Mononuclear cell (primary cell): ENCODE measurements around the gene PRPF40A. TPM values are rescaled to one million over a fixed set of nuclear protein-coding genes. Genes with fewer than 3 reads are reported as not detected.

Experiments used
- H3K27me3 ChIP-seq: 2 replicates; pipeline ENCODE4 v1.6.0; 2011; ENCODE audit warnings: low read length, control low read depth; ENCODE audit not compliant: insufficient read depth
- H3K4me1 ChIP-seq: 2 replicates; pipeline ENCODE4 v1.5.1; 2011; ENCODE audit warnings: mild to moderate bottlenecking, low read length, control low read depth; ENCODE audit not compliant: insufficient read depth
- H3K4me3 ChIP-seq: 2 replicates; pipeline ENCODE4 v1.5.1; 2011; ENCODE audit warnings: mild to moderate bottlenecking, low read length, moderate library complexity
- H3K9me3 ChIP-seq: 2 replicates; pipeline ENCODE4 v1.5.1; 2011; ENCODE audit warnings: low read depth, mild to moderate bottlenecking, control low read depth, low read length
- total RNA-seq: library from RNA; depleted of rRNA; stranded (reverse); fragments of >200 nt; gene quantifications from one replicate; pipeline ENCODE4 v1.2.3, GENCODE V29; 2012

The PRPF40A gene
- total RNA-seq, 1 donor, result 230 TPM

GRCh38 chr2:152623775-152624174 lies 93.5 kb downstream of the PRPF40A start:
- Histone ChIP-seq H3K4me3 (no peak overlapping the region), H3K4me1 (peaks cover 12% of the 10 kb centered on the region), H3K27me3 (no peaks in the 10 kb centered on the region), H3K9me3 (no peaks in the 10 kb centered on the region)

DNA sequence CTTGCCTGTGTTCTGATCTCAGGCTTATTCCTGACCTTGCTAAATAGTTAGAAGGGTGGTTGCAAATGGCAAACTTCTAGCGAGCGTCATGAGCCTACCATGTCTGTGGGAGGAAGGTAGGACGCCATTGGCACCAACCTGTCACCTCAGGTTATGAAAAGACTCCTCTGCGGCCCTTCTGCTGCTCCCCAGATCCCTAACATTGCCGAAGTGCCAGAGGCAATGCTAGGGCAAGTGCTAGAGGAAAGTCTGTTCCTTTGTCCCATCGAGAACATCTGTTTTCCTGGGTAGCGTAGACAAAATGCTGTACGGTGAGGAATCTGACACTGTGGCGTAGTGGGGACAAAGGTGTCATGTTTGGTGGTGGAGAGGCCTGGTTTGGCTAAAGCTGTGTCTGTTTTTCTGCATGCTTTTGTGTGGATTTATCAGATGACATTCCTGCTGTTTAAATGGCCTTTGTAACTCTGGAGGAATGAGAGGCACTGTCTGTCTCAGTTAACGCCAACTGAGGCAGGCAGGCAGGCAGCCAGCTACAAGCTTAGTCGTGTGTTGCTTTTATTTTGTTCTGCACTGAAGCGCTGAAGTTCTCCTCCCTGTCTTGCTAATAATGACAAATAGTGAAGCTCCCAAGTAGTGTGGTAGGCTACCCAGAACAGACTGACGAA lies 94.1 kb downstream of the PRPF40A start:
- Histone ChIP-seq H3K4me3 (no peak overlapping the region), H3K27me3 (no peaks in the 10 kb centered on the region), H3K9me3 (no peaks in the 10 kb centered on the region), H3K4me1 (peaks cover 13% of the 10 kb centered on the region)

DNA sequence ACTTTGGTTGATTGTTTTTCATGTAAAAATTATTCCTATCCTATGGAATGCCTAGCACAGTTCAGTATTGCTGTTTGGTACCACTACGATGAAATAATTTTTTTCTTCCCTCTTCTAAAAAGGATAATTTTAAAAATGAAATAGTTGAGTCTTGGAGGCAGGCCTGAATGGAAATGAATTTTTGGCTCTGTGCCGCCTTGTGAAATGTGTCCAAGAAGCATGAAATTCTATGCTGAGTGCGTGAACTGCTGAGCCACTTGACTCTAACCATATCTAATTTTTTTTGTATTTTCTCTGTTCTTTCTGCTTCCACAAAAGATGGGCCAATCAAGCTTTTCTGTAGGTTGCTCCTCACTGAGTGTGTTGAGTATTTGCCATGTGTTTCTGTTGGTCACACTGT lies 95.0 kb downstream of the PRPF40A start:
- Histone ChIP-seq H3K4me1 (peaks cover 15% of the 10 kb centered on the region), H3K27me3 (no peaks in the 10 kb centered on the region)

GRCh38 chr2:152620985-152621384 lies 96.3 kb downstream of the PRPF40A start:
- Histone ChIP-seq H3K4me1 (peaks cover 15% of the 10 kb centered on the region), H3K4me3 (no peak overlapping the region), H3K9me3 (no peaks in the 10 kb centered on the region), H3K27me3 (no peaks in the 10 kb centered on the region)

More for the DNA sequence above, 95.0 kb downstream of the PRPF40A start:
- Histone ChIP-seq H3K4me3 (no peak overlapping the region), H3K9me3 (no peaks in the 10 kb centered on the region)

DNA sequence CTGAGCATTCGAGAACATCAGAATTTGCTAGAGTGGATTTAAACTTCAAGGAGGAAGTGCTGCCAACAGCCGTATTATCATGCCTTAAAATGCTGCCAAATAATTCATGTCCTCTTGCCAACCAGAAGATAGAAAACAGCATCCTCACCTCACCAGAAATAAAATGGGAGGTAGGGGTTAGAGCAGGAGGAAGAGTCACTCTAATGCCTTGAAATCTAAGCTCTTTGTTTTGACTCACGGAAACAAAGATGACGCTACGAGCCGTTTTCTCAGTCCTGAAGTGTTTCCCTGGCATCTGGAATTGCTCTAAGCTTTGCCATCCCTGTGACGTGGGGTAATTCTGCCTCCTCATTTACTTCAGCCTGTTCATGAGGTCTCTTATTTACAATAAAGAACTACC lies 97.1 kb downstream of the PRPF40A start:
- peaks cover 15% of the 10 kb centered on the region for H3K4me1 ChIP-seq
- H3K27me3 ChIP-seq, result no peaks in the 10 kb centered on the region
- no peak overlapping the region for H3K4me3 ChIP-seq
- no peaks in the 10 kb centered on the region for H3K9me3 ChIP-seq

DNA sequence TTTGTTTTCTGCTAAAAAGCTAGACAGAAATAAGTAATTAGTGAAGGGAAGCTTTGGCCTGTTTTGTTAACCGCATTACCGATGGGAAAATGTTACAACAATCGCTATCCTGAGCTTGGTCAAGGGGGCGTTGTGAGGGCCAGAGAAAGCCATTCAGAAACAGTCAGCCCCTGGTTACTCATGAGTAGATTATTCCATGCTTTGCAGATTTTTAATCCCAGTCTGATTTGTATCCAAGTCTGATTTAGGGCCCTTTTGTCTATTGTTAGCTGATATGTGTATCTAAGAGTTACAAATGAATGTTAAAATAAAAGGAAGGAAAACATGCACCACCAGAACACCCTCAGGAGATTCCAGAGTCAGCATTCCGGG lies 99.1 kb downstream of the PRPF40A start:
- peaks cover 16% of the 10 kb centered on the region for H3K4me1 ChIP-seq
- no peaks in the 10 kb centered on the region for H3K27me3 ChIP-seq
- no peak overlapping the region for H3K4me3 ChIP-seq
- no peaks in the 10 kb centered on the region for H3K9me3 ChIP-seq

GRCh38 chr2:152617456-152618192 lies 99.6 kb downstream of the PRPF40A start:
- Histone ChIP-seq H3K4me1 (peaks cover 22% of the 10 kb centered on the region), H3K27me3 (no peaks in the 10 kb centered on the region)

DNA sequence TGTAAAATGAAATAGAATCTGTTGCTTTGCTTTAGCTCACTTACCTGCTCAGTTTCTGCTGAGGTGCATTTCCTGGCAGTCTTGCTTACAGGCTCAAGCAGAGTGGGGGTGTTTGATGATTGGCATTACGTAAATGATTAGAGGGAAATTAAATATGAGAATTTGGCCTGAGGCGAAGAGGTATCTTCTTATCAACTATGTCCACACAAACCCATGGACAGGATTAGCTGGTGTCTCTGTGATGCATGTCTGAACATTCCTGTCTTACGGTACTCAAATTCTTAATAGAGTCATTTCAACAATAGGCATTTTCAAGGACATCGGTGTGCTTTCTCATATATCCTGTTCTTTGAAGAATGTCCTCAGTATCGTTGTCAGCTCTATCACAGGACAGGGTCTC lies 102.1 kb downstream of the PRPF40A start:
- no peaks in the 10 kb centered on the region for H3K27me3 ChIP-seq
- H3K4me1 ChIP-seq, result peaks cover 40% of the 10 kb centered on the region
- H3K9me3 ChIP-seq, result no peaks in the 10 kb centered on the region
- H3K4me3 ChIP-seq, result no peak overlapping the region

More at GRCh38 chr2:152617456-152618192, 99.6 kb downstream of the PRPF40A start:
- Histone ChIP-seq H3K4me3 (no peak overlapping the region), H3K9me3 (no peaks in the 10 kb centered on the region)

- Histone ChIP-seq H3K9me3 (no peaks in the 10 kb centered on the region), H3K4me1 (peaks cover 35% of the 10 kb centered on the region), H3K27me3 (no peaks in the 10 kb centered on the region), H3K4me3 (no peak overlapping the region)
Observed at GRCh38 chr2:152613235-152613634, 104.0 kb downstream of the PRPF40A start.

DNA sequence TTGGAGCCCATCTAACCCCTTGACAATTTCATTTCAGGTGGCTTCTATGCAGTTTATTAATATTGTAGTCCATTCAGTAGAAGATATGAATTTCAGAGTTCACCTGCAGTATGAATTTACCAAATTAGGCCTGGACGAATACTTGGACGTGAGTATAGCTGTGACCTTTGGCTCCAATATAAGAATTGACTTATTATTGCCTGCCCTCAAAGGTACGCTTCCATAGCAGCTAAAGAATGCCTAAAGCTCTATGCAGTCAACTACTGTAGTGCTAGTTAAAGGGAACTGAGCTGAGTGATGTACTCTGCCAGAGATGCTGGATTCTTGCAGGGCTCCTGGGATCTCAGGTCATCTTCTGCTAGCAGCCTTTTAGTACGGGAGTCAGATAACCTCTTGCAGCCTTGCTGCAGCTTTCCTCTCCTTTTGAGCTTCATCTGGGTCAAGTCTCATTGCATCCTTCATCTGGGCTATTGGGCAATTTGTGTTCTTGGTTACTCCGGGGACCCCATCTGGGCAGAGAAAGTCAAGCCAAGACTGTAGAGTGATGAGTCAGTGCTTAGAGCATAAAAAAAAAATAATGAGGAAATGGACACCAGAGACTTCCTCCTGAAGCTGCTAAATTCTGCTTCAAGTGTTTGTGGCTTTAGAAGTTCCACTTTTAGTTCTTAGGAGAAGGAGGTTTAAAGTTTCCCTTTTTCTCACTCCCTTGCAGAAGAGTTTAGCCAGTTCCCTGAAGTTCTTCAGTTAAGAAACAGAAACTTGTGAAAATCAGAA lies 105.6 kb downstream of the PRPF40A start:
- peaks cover 33% of the 10 kb centered on the region for H3K4me1 ChIP-seq
- no peaks in the 10 kb centered on the region for H3K9me3 ChIP-seq
- no peaks in the 10 kb centered on the region for H3K27me3 ChIP-seq
- H3K4me3 ChIP-seq, result peak overlapping the region; percentile 19

DNA sequence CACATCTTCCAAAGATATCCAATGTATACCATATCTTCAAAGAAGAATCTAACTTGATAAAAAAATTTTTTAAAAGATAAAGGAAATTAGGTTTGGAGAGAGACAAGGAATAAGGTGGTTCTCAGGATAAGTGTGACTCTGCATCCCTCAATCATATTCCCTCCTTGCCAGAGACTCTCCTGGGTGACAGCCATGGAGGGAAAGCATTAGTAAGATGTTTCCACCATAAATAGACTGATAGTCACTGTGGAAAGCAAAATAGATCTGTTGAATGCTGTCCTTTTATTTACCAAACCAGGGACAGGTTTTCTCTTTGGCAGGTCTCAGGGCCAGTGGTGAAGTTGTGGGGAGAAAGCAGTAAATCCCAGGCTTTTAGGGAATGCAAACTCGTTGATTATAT lies 107.6 kb downstream of the PRPF40A start:
- Histone ChIP-seq H3K4me3 (no peak overlapping the region), H3K27me3 (no peaks in the 10 kb centered on the region), H3K9me3 (no peaks in the 10 kb centered on the region), H3K4me1 (peaks cover 33% of the 10 kb centered on the region)

DNA sequence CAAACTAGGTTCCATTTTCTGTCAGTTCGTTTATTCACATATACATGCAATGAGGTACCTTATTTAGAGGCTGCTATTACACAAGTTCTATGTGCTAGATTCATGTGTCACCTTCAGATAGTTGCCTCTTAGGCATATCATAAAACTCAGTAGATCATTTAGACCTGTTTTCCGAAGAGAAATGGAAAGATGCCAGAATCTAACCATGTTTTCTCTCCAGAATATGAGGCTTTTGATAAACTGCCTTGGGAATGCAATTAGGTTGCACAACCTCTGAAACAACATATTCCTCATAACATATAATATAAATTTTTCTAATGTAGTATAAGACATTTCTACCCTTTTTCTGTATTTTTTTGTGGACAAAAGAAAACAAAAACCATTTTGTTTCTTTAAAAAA lies 108.1 kb downstream of the PRPF40A start:
- no peak overlapping the region for H3K4me3 ChIP-seq
- H3K27me3 ChIP-seq, result no peaks in the 10 kb centered on the region
- H3K9me3 ChIP-seq, result no peaks in the 10 kb centered on the region
- peaks cover 33% of the 10 kb centered on the region for H3K4me1 ChIP-seq

- no peaks in the 10 kb centered on the region for H3K9me3 ChIP-seq
- H3K27me3 ChIP-seq, result no peaks in the 10 kb centered on the region
- peaks cover 21% of the 10 kb centered on the region for H3K4me1 ChIP-seq
- no peak overlapping the region for H3K4me3 ChIP-seq
Observed at GRCh38 chr2:152607793-152608300, 109.4 kb downstream of the PRPF40A start.

GRCh38 chr2:152606941-152607340 lies 110.3 kb downstream of the PRPF40A start:
- H3K4me3 ChIP-seq, result no peak overlapping the region
- H3K9me3 ChIP-seq, result no peaks in the 10 kb centered on the region
- no peaks in the 10 kb centered on the region for H3K27me3 ChIP-seq
- H3K4me1 ChIP-seq, result peaks cover 12% of the 10 kb centered on the region

DNA sequence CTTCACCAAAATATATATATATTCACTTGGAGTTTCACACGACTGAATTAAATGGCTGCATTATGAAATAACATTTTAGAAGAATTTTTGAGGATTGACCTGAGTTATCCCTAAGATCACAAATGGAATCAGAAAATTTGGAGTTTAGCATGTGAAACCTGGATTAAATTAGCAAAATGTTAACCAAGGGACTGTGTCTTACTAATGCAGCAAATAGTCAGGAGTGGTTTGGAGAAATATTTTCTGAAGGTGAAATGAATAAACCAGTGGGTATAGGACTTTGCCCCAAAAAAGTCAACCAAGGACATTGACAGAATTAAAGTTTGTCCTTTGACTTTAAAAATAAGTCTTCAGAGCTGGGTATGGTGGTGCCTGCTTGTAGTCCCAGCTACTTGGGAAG lies 111.2 kb downstream of the PRPF40A start:
- Histone ChIP-seq H3K9me3 (no peaks in the 10 kb centered on the region), H3K4me3 (no peak overlapping the region)

More for the DNA sequence above, 111.2 kb downstream of the PRPF40A start:
- no peaks in the 10 kb centered on the region for H3K27me3 ChIP-seq
- H3K4me1 ChIP-seq, result peaks cover 5% of the 10 kb centered on the region
